H1 (cell line): ENCODE data around the gene RGCC. TPM values are rescaled to one million over a fixed set of nuclear protein-coding genes. Genes with fewer than 3 reads are reported as not detected.

Source experiments
- CTCF ChIA-PET: fragments of 300-600 bp; sonication (Branson Sonifier 250); formaldehyde crosslinking; loops from one replicate; lab custom pipeline; 2021; ENCODE audit not compliant: partially characterized antibody; lab: Charles Lee
- POLR2A ChIA-PET: fragments of 300-600 bp; sonication (Branson Sonifier 250); formaldehyde crosslinking; loops from one replicate; lab custom pipeline; 2021; ENCODE audit warnings: inconsistent platforms; ENCODE audit not compliant: partially characterized antibody; lab: Charles Lee
- DNase-seq, 2 experiments: peaks; one replicate each; pipeline versions ENCODE4 v3.0.0 to v3.0.0-alpha.2; 2010 to 2022; ENCODE audit warnings: low spot score in 2 of 2, low read depth in 1 of 2, mixed read lengths in 1 of 2
- FAIRE-seq: peaks from 2 replicates; lab custom pipeline; 2011; peaks lifted over from hg19 to GRCh38; lab: Jason Lieb, UNC
- H2AFZ ChIP-seq: 2 replicates; pipeline ENCODE4 v1.8.1; 2012; ENCODE audit warnings: low read length, inconsistent platforms
- H2AK5ac ChIP-seq: 2 replicates; pipeline ENCODE4 v1.6.1; 2013; ENCODE audit warnings: low read depth, low read length
- H2BK120ac ChIP-seq: replicated peaks from 2 replicates; pipeline ENCODE3; 2013; ENCODE audit warnings: low read depth, low read length, inconsistent platforms
- H2BK12ac ChIP-seq: 2 replicates; pipeline ENCODE4 v1.6.1; 2013; ENCODE audit warnings: low read depth, low read length
- H2BK15ac ChIP-seq: 2 replicates; pipeline ENCODE4 v1.6.1; 2013; ENCODE audit warnings: low read length
- H2BK20ac ChIP-seq: 2 replicates; pipeline ENCODE4 v1.6.1; 2013; ENCODE audit warnings: low read length
- H2BK5ac ChIP-seq: 2 replicates; pipeline ENCODE4 v1.6.1; 2013; ENCODE audit warnings: low read depth, low read length
- H3K14ac ChIP-seq: 2 replicates; pipeline ENCODE4 v1.6.1; 2013; ENCODE audit warnings: inconsistent platforms; ENCODE audit not compliant: insufficient read length
- H3K18ac ChIP-seq: 2 replicates; pipeline ENCODE4 v1.6.1; 2013; ENCODE audit warnings: low read length; ENCODE audit errors: extremely low read depth
- H3K23ac ChIP-seq: 2 replicates; pipeline ENCODE4 v1.6.1; 2013; ENCODE audit warnings: inconsistent platforms; ENCODE audit not compliant: insufficient read length
- H3K23me2 ChIP-seq: 2 replicates; pipeline ENCODE4 v1.6.1; 2013; ENCODE audit warnings: low read depth, low read length
- H3K27ac ChIP-seq: 2 replicates; pipeline ENCODE4 v1.6.1; 2011; ENCODE audit warnings: low read depth, low read length, inconsistent platforms
- H3K27me3 ChIP-seq, 4 experiments: replicated peaks in 1 of 4; 1 replicate in 1 of 4; 2 replicates in 3 of 4; pipeline versions ENCODE4 v1.6.1 to v1.8.1; 2011 to 2013; ENCODE audit warnings: low read length in 3 of 4, mild to moderate bottlenecking in 3 of 4, inconsistent platforms in 2 of 4, mixed read lengths in 2 of 4, moderate library complexity in 1 of 4; ENCODE audit not compliant: control insufficient read depth in 3 of 4, insufficient read depth in 3 of 4; ENCODE audit errors: extremely low read depth in 1 of 4
- H3K36me3 ChIP-seq, 4 experiments: 2 replicates each; pipeline versions ENCODE4 v1.6.1 to v1.8.1; 2011 to 2013; ENCODE audit warnings: mild to moderate bottlenecking in 4 of 4, low read length in 3 of 4, moderate library complexity in 2 of 4, control low read depth in 1 of 4, inconsistent platforms in 1 of 4; ENCODE audit not compliant: insufficient read depth in 4 of 4, control insufficient read depth in 2 of 4
- H3K4ac ChIP-seq: replicated peaks from 2 replicates; pipeline ENCODE3; 2013; ENCODE audit warnings: low read length, low read depth, mixed read lengths, inconsistent platforms; ENCODE audit not compliant: insufficient read length
- H3K4me1 ChIP-seq, 4 experiments: replicated peaks in 1 of 4; 1 replicate in 1 of 4; 2 replicates in 3 of 4; pipeline versions ENCODE4 v1.6.1 to v1.8.1; 2011 to 2013; ENCODE audit warnings: low read length in 3 of 4, inconsistent platforms in 2 of 4, mixed read lengths in 1 of 4; ENCODE audit not compliant: insufficient read depth in 4 of 4, control insufficient read depth in 3 of 4
- H3K4me2 ChIP-seq, 2 experiments: 2 replicates each; pipeline versions ENCODE4 v1.6.1 to v1.8.1; 2011 to 2013; ENCODE audit warnings: low read depth in 2 of 2, low read length in 2 of 2, control low read depth in 1 of 2, inconsistent platforms in 1 of 2, mild to moderate bottlenecking in 1 of 2; ENCODE audit not compliant: insufficient read depth in 1 of 2
- H3K4me3 ChIP-seq, 4 experiments: fragments of 200-600, 300-600 bp in 1 of 4; sonication (generic), shearing (Covaris generic), sonication (Bioruptor Twin) in 1 of 4; 2 replicates each; pipeline versions ENCODE4 v1.5.1 to v1.8.1; 2011 to 2016; ENCODE audit warnings: low read length in 4 of 4, low read depth in 3 of 4, control low read depth in 2 of 4, inconsistent platforms in 2 of 4, mild to moderate bottlenecking in 2 of 4, mixed read lengths in 1 of 4, moderate library complexity in 1 of 4; ENCODE audit not compliant: insufficient read depth in 2 of 4; ENCODE audit errors: extremely low read depth in 1 of 4
- H3K56ac ChIP-seq: replicated peaks from 2 replicates; pipeline ENCODE3; 2013; ENCODE audit warnings: low read depth, mild to moderate bottlenecking, mixed read lengths, low read length, inconsistent platforms; ENCODE audit not compliant: insufficient read length
- H3K79me1 ChIP-seq: 2 replicates; pipeline ENCODE4 v1.6.1; 2013; ENCODE audit warnings: low read depth, low read length, control low read depth
- H3K79me2 ChIP-seq, 2 experiments: 2 replicates each; pipeline versions ENCODE4 v1.6.1 to v1.8.1; 2012 to 2013; ENCODE audit warnings: low read length in 2 of 2, mild to moderate bottlenecking in 2 of 2, inconsistent platforms in 1 of 2; ENCODE audit not compliant: insufficient read depth in 2 of 2, control insufficient read depth in 1 of 2
- H3K9ac ChIP-seq, 4 experiments: replicated peaks in 1 of 4; 1 replicate in 1 of 4; 2 replicates in 3 of 4; pipeline versions ENCODE4 v1.6.1 to v1.8.1; 2011 to 2013; ENCODE audit warnings: low read depth in 3 of 4, low read length in 3 of 4, control low read depth in 2 of 4, mild to moderate bottlenecking in 2 of 4, moderate library complexity in 2 of 4, inconsistent platforms in 1 of 4; ENCODE audit errors: extremely low read depth in 1 of 4
- H3K9me3 ChIP-seq, 2 experiments: 2 replicates each; pipeline versions ENCODE4 v1.6.1 to v1.8.1; 2012 to 2013; ENCODE audit warnings: mild to moderate bottlenecking in 2 of 2, moderate library complexity in 2 of 2, control low read depth in 1 of 2, inconsistent platforms in 1 of 2, low read depth in 1 of 2, low read length in 1 of 2, mixed read lengths in 1 of 2; ENCODE audit not compliant: insufficient read depth in 2 of 2
- H4K20me1 ChIP-seq, 2 experiments: replicated peaks in 1 of 2; 2 replicates each; pipeline versions ENCODE3 to v1.8.1; 2011 to 2013; ENCODE audit warnings: inconsistent platforms in 2 of 2, low read length in 2 of 2, mild to moderate bottlenecking in 1 of 2; ENCODE audit not compliant: insufficient read depth in 2 of 2, control insufficient read depth in 1 of 2
- H4K5ac ChIP-seq: 2 replicates; pipeline ENCODE4 v1.6.1; 2013; ENCODE audit warnings: low read length, low read depth, mixed read lengths, inconsistent platforms; ENCODE audit not compliant: insufficient read length
- H4K8ac ChIP-seq: 2 replicates; pipeline ENCODE4 v1.8.0; 2013; ENCODE audit warnings: mild to moderate bottlenecking, moderate library complexity, low read length, inconsistent platforms; ENCODE audit not compliant: insufficient read depth; ENCODE audit errors: extremely low read depth
- H4K91ac ChIP-seq: replicated peaks from 2 replicates; pipeline ENCODE3; 2013; ENCODE audit warnings: low read length, mixed read lengths, inconsistent platforms; ENCODE audit not compliant: insufficient read length
- BACH1 ChIP-seq: IDR thresholded peaks from 2 replicates; pipeline ENCODE4 v1.6.1; 2012; ENCODE audit warnings: low read length, improper control_type of control experiment
- CEBPB ChIP-seq: IDR thresholded peaks from 2 replicates; pipeline ENCODE4 v1.6.1; 2012; ENCODE audit warnings: low read depth, low read length
- CHD1 ChIP-seq: IDR thresholded peaks from 2 replicates; pipeline ENCODE4 v1.6.1; 2012; ENCODE audit warnings: low read depth, low read length, improper control_type of control experiment
- CHD2 ChIP-seq: IDR thresholded peaks from 2 replicates; pipeline ENCODE4 v1.6.1; 2012; ENCODE audit warnings: low read length, improper control_type of control experiment
- CTCF ChIP-seq, 3 experiments: IDR thresholded peaks; 1 replicate in 2 of 3; 2 replicates in 1 of 3; pipeline versions ENCODE4 v1.5.1 to v1.6.1; 2011; ENCODE audit warnings: low read length in 3 of 3, mild to moderate bottlenecking in 3 of 3, inconsistent platforms in 2 of 3, low read depth in 1 of 3, moderate library complexity in 1 of 3; ENCODE audit not compliant: insufficient read depth in 1 of 3; ENCODE audit errors: control extremely low read depth in 1 of 3
- EGR1 ChIP-seq: IDR thresholded peaks from 2 replicates; pipeline ENCODE4 v1.6.1; 2011; ENCODE audit warnings: low read depth, low read length, borderline replicate concordance
- GTF2F1 ChIP-seq: IDR thresholded peaks from 2 replicates; pipeline ENCODE4 v1.6.1; 2012; ENCODE audit warnings: low read depth, low read length, improper control_type of control experiment, borderline replicate concordance
- RAD21 ChIP-seq, 2 experiments: IDR thresholded peaks in 1 of 2; conservative IDR thresholded peaks in 1 of 2; 2 replicates each; pipeline ENCODE4 v1.6.1; 2011; ENCODE audit warnings: low read depth in 2 of 2, low read length in 2 of 2, improper control_type of control experiment in 1 of 2, inconsistent platforms in 1 of 2, mild to moderate bottlenecking in 1 of 2, moderate library complexity in 1 of 2
- RXRA ChIP-seq: IDR thresholded peaks from 2 replicates; pipeline ENCODE4 v1.6.1; 2011; ENCODE audit warnings: low read depth, mild to moderate bottlenecking, low read length, moderate library complexity; ENCODE audit not compliant: insufficient read depth
- SAP30 ChIP-seq: fragments of 300-600 bp; sonication (generic); IDR thresholded peaks from 2 replicates; pipeline ENCODE4 v1.7.1; 2012; ENCODE audit warnings: low read length, moderate library complexity, mild to moderate bottlenecking, inconsistent platforms; ENCODE audit not compliant: insufficient read depth, insufficient replicate concordance
- SIRT6 ChIP-seq: IDR thresholded peaks from one replicate; pipeline ENCODE4 v1.7.1; 2012; ENCODE audit warnings: low read length, inconsistent platforms
- WGBS, 2 experiments: shearing (Covaris generic) in 1 of 2; methylation state at CpG; one replicate each; pipeline versions ENCODE4 v1.1.6 to v1.1.7; 2013 to 2015; ENCODE audit warnings: low lambda C conversion rate in 2 of 2, mixed read lengths in 2 of 2, inconsistent platforms in 1 of 2, low coverage in 1 of 2, missing lambda C conversion rate in 1 of 2; ENCODE audit not compliant: insufficient replicate concordance in 2 of 2, insufficient coverage in 1 of 2, insufficient read length in 1 of 2; ENCODE audit errors: extremely low coverage in 1 of 2, missing lambda C conversion rate in 1 of 2; 5-methylcytosine and 5-hydroxymethylcytosine counted together
- polyA plus RNA-seq, 7 experiments: library from polyadenylated mRNA; depleted of rRNA in 3 of 7; stranded (reverse) in 5 of 7; unstranded in 2 of 7; fragments of >200 nt in 5 of 7; fragments of 200-250 nt in 2 of 7; gene quantifications; 1 replicate in 5 of 7; 2 replicates in 1 of 7; 4 replicates in 1 of 7; pipeline versions ENCODE4 v1.2.1 to v1.2.3, GENCODE V29; 2011 to 2013; ENCODE audit warnings: missing spikeins in 2 of 7, mixed read lengths in 2 of 7
- total RNA-seq: library from RNA; stranded (reverse); fragmentation: NEBNext Ultra II Directional; extraction: Animal tissue kit (Norgen Biotek cat#: 25700); gene quantifications from 2 replicates; pipeline ENCODE4 v1.2.1, GENCODE V29; 2021

The RGCC gene
- total and polyA plus RNA-seq, 2 of the 8 experiments (the other 6 are each of a cell fraction or from before 2014, with no cell fraction given): 0.41 TPM; not detected in 1

GRCh38 chr13:41434831-41435520 lies 22.4 kb upstream of the RGCC start:
- H2BK5ac ChIP-seq: no peak overlapping the region
- 86% methylated on average over 6 of the region's 6 CpGs; no CpG with 5 or more reads in 1 of the 2 experiments for WGBS, 2 experiments
- no peak overlapping the region for H3K4me3 ChIP-seq
- no peaks in the 10 kb centered on the region for H3K79me1 ChIP-seq
- no peak overlapping the region for H4K91ac ChIP-seq
- no peak overlapping the region for H3K14ac ChIP-seq
- no peaks in the 10 kb centered on the region for H3K79me2 ChIP-seq
- no peak overlapping the region for H3K9ac ChIP-seq
- H2BK20ac ChIP-seq: no peak overlapping the region
- no peaks in the 10 kb centered on the region; a peak in 1 of 4 replicates for H3K9me3 ChIP-seq
- no peak overlapping the region for H3K23ac ChIP-seq
- H4K8ac ChIP-seq: no peak overlapping the region
- H3K4ac ChIP-seq: no peak overlapping the region
- DNase-seq (no peak), FAIRE-seq (no peak)
- H2AK5ac ChIP-seq: no peak overlapping the region
- H2BK15ac ChIP-seq: no peak overlapping the region
- no peak overlapping the region for H3K27ac ChIP-seq
- POLR2A ChIA-PET: no interaction called here
- H4K5ac ChIP-seq: no peak overlapping the region
- no peak overlapping the region for H2BK12ac ChIP-seq
- no peaks in the 10 kb centered on the region for H3K23me2 ChIP-seq
- H3K27me3 ChIP-seq: no peaks in the 10 kb centered on the region
- no peak overlapping the region for H3K56ac ChIP-seq
- H2BK120ac ChIP-seq: no peak overlapping the region
- H3K36me3 ChIP-seq: no peaks in the 10 kb centered on the region
- CTCF ChIA-PET: interaction anchor here (0.6 to 1.6 kb wide), 4 partner anchors 23 to 697 kb away, joined by 3 to 4 read pairs (median 4); partner anchors contain the start of gene RGCC
- H4K20me1 ChIP-seq: no peaks in the 10 kb centered on the region
- H3K4me2 ChIP-seq: no peak overlapping the region
- no peaks in the 10 kb centered on the region for H3K4me1 ChIP-seq
- no peak overlapping the region for H2AFZ ChIP-seq
- H3K18ac ChIP-seq: no peak overlapping the region
- no peak for TF ChIP-seq BACH1
- TF ChIP-seq EGR1: no peak
- no peak for TF ChIP-seq RXRA
- TF ChIP-seq SAP30: no peak
- no peak for TF ChIP-seq SIRT6
- TF ChIP-seq CHD1: no peak
- TF ChIP-seq CHD2: no peak
- TF ChIP-seq CTCF (IDR thresholded peaks at IDR 0.05; ENCODE audit: control extremely low read depth in 1 of 3, insufficient read depth in 1 of 3, low read depth in 1 of 3, low read length in 3 of 3): no peak
- no peak for TF ChIP-seq GTF2F1
- no peak for TF ChIP-seq RAD21 (IDR thresholded peaks at IDR 0.05 in 1 of 2, conservative IDR thresholded peaks at IDR 0.05 in 1 of 2; ENCODE audit: low read depth in 2 of 2, low read length in 2 of 2)
- TF ChIP-seq CEBPB: no peak
